ENCODE data around the gene C1QTNF9.
"Not testable (repeated sequence)": the region's sequence is repeated elsewhere in the genome, so short reads cannot be mapped to it uniquely, and the experiment has no call there.

Gene C1QTNF9

GRCh38 chr13:24365191-24365590 lies 55.8 kb downstream of the C1QTNF9 start:
- no peak for DNase-seq

DNA sequence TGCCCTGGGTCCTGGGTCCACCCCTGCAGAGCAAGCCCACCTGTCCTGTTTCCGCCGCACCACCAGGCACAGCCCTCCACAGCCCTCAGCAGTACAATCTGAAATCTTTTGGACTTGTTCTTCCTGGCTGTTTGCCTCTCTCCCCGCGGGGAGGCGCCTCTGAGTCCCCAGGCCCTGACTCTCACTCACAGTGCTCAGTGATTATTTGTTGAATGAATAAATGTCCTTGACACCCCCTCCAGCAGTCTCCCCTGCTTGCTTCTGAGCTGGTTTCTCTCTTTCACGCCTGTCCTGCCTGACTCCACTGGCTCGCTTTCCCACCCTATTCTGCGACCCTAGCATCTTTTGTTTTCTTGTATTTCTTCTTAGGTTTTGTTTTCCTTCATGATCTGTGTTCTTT lies 56.9 kb downstream of the C1QTNF9 start:
- not testable (repeated sequence) for DNase-seq

DNA sequence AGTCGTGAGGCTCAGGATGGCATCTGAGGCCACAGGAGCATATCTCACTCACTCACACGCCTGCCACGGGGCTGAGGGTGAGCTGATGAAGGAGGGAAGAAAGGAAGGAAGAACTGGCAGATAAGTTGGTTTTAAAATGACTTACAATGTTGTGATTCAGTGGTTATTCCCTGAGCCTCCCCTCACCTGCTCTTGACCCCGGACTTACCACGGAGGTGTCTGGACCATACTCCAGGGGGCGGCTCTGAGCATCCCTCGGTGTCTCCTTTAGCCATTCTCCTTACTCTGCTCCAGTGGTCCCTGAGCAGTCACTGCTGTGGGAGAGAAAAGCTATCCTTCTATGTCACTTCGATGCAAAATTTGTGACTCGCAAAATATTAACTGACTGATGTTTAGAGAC lies 61.9 kb downstream of the C1QTNF9 start:
- not testable (repeated sequence) for DNase-seq

Measured in stimulated activated naive CD4-positive, alpha-beta T cell treated with Interleukin-2 at 50 U/mL for 16 hours (primary cell).